Astrocyte (in vitro differentiated cells and primary cell): Measurements from ENCODE around the gene EXD3. TPM values are rescaled to one million over a fixed set of nuclear protein-coding genes. Genes with fewer than 3 reads are reported as not detected.
"Not testable (repeated sequence)": the region's sequence is repeated elsewhere in the genome, so short reads cannot be mapped to it uniquely, and the experiment has no call there.

Experiments
- DNase-seq: peaks from one replicate; pipeline ENCODE4 v3.0.0-alpha.2; 2010; ENCODE audit warnings: low read depth
- FAIRE-seq: peaks from 2 replicates; lab custom pipeline; 2011; peaks lifted over from hg19 to GRCh38; lab: Jason Lieb, UNC
- H2AFZ ChIP-seq: 2 replicates; pipeline ENCODE4 v1.6.0; 2012; ENCODE audit warnings: low read depth, low read length, inconsistent platforms
- H3K27ac ChIP-seq: 2 replicates; pipeline ENCODE4 v1.5.1; 2011; ENCODE audit warnings: low read depth, low read length, inconsistent platforms
- H3K27me3 ChIP-seq: 2 replicates; pipeline ENCODE4 v1.6.0; 2011; ENCODE audit warnings: low read length, inconsistent platforms; ENCODE audit not compliant: insufficient read depth
- H3K36me3 ChIP-seq: 2 replicates; pipeline ENCODE4 v1.5.1; 2011; ENCODE audit warnings: low read length, inconsistent platforms; ENCODE audit not compliant: insufficient read depth
- H3K4me1 ChIP-seq: 2 replicates; pipeline ENCODE4 v1.5.1; 2011; ENCODE audit warnings: low read length, inconsistent platforms; ENCODE audit not compliant: insufficient read depth
- H3K4me2 ChIP-seq: 2 replicates; pipeline ENCODE4 v1.6.0; 2012; ENCODE audit warnings: low read length, inconsistent platforms
- H3K4me3 ChIP-seq: 2 replicates; pipeline ENCODE4 v1.5.1; 2011; ENCODE audit warnings: low read depth, mild to moderate bottlenecking, low read length, inconsistent platforms; ENCODE audit not compliant: insufficient read depth
- H3K79me2 ChIP-seq: 2 replicates; pipeline ENCODE4 v1.6.0; 2012; ENCODE audit warnings: mild to moderate bottlenecking, low read length, inconsistent platforms; ENCODE audit not compliant: insufficient read depth
- H3K9ac ChIP-seq: 2 replicates; pipeline ENCODE4 v1.6.0; 2012; ENCODE audit warnings: mild to moderate bottlenecking, low read length, inconsistent platforms
- H3K9me3 ChIP-seq: 2 replicates; pipeline ENCODE4 v1.5.1; 2012; ENCODE audit warnings: low read depth, mild to moderate bottlenecking, low read length, inconsistent platforms; ENCODE audit not compliant: insufficient read depth
- H4K20me1 ChIP-seq: 2 replicates; pipeline ENCODE4 v1.6.0; 2012; ENCODE audit warnings: low read length, inconsistent platforms; ENCODE audit not compliant: insufficient read depth
- H3K27ac Mint-ChIP-seq: one replicate; pipeline ENCODE4 v1.8.0; 2021; ENCODE audit warnings: mild to moderate bottlenecking, mixed read lengths; ENCODE audit not compliant: unreplicated experiment
- H3K27me3 Mint-ChIP-seq: one replicate; pipeline ENCODE4 v1.8.0; 2021; ENCODE audit warnings: low read depth, mixed read lengths; ENCODE audit not compliant: unreplicated experiment
- H3K36me3 Mint-ChIP-seq: one replicate; pipeline ENCODE4 v1.8.0; 2021; ENCODE audit warnings: low read depth, mixed read lengths; ENCODE audit not compliant: unreplicated experiment
- H3K4me1 Mint-ChIP-seq: one replicate; pipeline ENCODE4 v1.8.0; 2021; ENCODE audit warnings: low read depth, mixed read lengths; ENCODE audit not compliant: unreplicated experiment
- H3K4me3 Mint-ChIP-seq: one replicate; pipeline ENCODE4 v1.8.0; 2021; ENCODE audit warnings: mild to moderate bottlenecking, moderate library complexity, mixed read lengths; ENCODE audit not compliant: unreplicated experiment
- H3K9me3 Mint-ChIP-seq: one replicate; pipeline ENCODE4 v1.8.0; 2021; ENCODE audit warnings: mild to moderate bottlenecking, mixed read lengths; ENCODE audit not compliant: unreplicated experiment
- CTCF ChIP-seq: IDR thresholded peaks from 2 replicates; pipeline ENCODE4 v1.5.1; 2011; ENCODE audit warnings: low read depth, mild to moderate bottlenecking, inconsistent platforms, low read length, moderate library complexity; ENCODE audit not compliant: insufficient read depth
- EZH2 ChIP-seq: IDR thresholded peaks from 2 replicates; pipeline ENCODE4 v1.6.1; 2012; ENCODE audit warnings: mild to moderate bottlenecking, low read length, inconsistent platforms; ENCODE audit not compliant: insufficient read depth
- total RNA-seq: library from RNA; stranded (reverse); gene quantifications from 2 replicates; pipeline ENCODE4 v1.2.1, GENCODE V29; 2021

EXD3 gene
- total RNA-seq, 1 donor from 2014 or later = 8.5 TPM

GRCh38 chr9:137452761-137453642 lies 30.0 kb upstream of the EXD3 start:
- Mint-ChIP-seq H3K36me3 (peaks cover 3% of the 10 kb centered on the region), H3K4me1 (peaks cover 10% of the 10 kb centered on the region), H3K4me3 (no peak overlapping the region), H3K9me3 (no peaks in the 10 kb centered on the region), H3K27ac (no peak overlapping the region), H3K27me3 (no peaks in the 10 kb centered on the region)
- TF ChIP-seq EZH2 (no peak), CTCF (no peak)
- FAIRE-seq (no peak), DNase-seq (no peak)
- Histone ChIP-seq H3K4me3 (no peak overlapping the region), H4K20me1 (peaks cover 48% of the 10 kb centered on the region), H3K79me2 (no peaks in the 10 kb centered on the region), H3K9me3 (no peaks in the 10 kb centered on the region), H3K27ac (no peak overlapping the region), H3K4me2 (peak overlapping the region; percentile 73), H3K9ac (no peak overlapping the region), H3K4me1 (peaks cover 38% of the 10 kb centered on the region), H2AFZ (no peak overlapping the region), H3K27me3 (no peaks in the 10 kb centered on the region), H3K36me3 (peaks cover 3% of the 10 kb centered on the region)

GRCh38 chr9:137452006-137452760 lies 29.2 kb upstream of the EXD3 start:
- peaks cover 3% of the 10 kb centered on the region for H3K36me3 Mint-ChIP-seq
- peaks cover 3% of the 10 kb centered on the region for H3K36me3 ChIP-seq
- H3K27me3 ChIP-seq = no peaks in the 10 kb centered on the region
- H3K4me1 Mint-ChIP-seq = peaks cover 10% of the 10 kb centered on the region
- H3K9me3 Mint-ChIP-seq = no peaks in the 10 kb centered on the region
- H3K4me2 ChIP-seq = no peak overlapping the region
- H3K4me3 ChIP-seq = no peak overlapping the region
- no peak for TF ChIP-seq CTCF
- no peak for TF ChIP-seq EZH2
- no peaks in the 10 kb centered on the region for H3K9me3 ChIP-seq
- H3K27me3 Mint-ChIP-seq = no peaks in the 10 kb centered on the region
- H2AFZ ChIP-seq = no peak overlapping the region
- no peaks in the 10 kb centered on the region for H3K79me2 ChIP-seq
- FAIRE-seq (no peak), DNase-seq (no peak)
- peaks cover 30% of the 10 kb centered on the region for H3K4me1 ChIP-seq
- H3K4me3 Mint-ChIP-seq = no peak overlapping the region
- no peak overlapping the region for H3K27ac Mint-ChIP-seq
- peaks cover 40% of the 10 kb centered on the region for H4K20me1 ChIP-seq
- H3K9ac ChIP-seq = no peak overlapping the region
- no peak overlapping the region for H3K27ac ChIP-seq

- H3K27me3 ChIP-seq, H3K4me3 Mint-ChIP-seq, H3K4me1 Mint-ChIP-seq, H3K27ac Mint-ChIP-seq, H3K27ac ChIP-seq, H2AFZ ChIP-seq, H3K79me2 ChIP-seq, H3K36me3 Mint-ChIP-seq, H3K9me3 Mint-ChIP-seq, FAIRE-seq, H3K9ac ChIP-seq, H3K36me3 ChIP-seq, H3K4me3 ChIP-seq, H3K4me2 ChIP-seq, DNase-seq, H3K27me3 Mint-ChIP-seq, H3K9me3 ChIP-seq: not testable (repeated sequence)
- Histone ChIP-seq H4K20me1 (peaks cover 33% of the 10 kb centered on the region), H3K4me1 (peaks cover 23% of the 10 kb centered on the region)
Observed at GRCh38 chr9:137451264-137452005, 28.5 kb upstream of the EXD3 start.

- H3K4me3 ChIP-seq, H3K9me3 ChIP-seq, H3K9me3 Mint-ChIP-seq, H3K27ac Mint-ChIP-seq, H2AFZ ChIP-seq, H3K9ac ChIP-seq, H3K4me3 Mint-ChIP-seq, H3K36me3 ChIP-seq, H3K36me3 Mint-ChIP-seq, H3K27me3 Mint-ChIP-seq, DNase-seq, H3K79me2 ChIP-seq, H3K27ac ChIP-seq, FAIRE-seq, H3K27me3 ChIP-seq, H3K4me2 ChIP-seq, H3K4me1 Mint-ChIP-seq: not testable (repeated sequence)
- peaks cover 28% of the 10 kb centered on the region for H4K20me1 ChIP-seq
- H3K4me1 ChIP-seq = peaks cover 15% of the 10 kb centered on the region
Observed at GRCh38 chr9:137450539-137451222, 27.7 kb upstream of the EXD3 start.
